ENCODE data around the gene MOB1B. TPM values are rescaled to one million over a fixed set of nuclear protein-coding genes. Genes with fewer than 3 reads are reported as not detected.

Gene MOB1B
- total and polyA plus RNA-seq, 10 of the 15 experiments (the other 5 are each of a cell fraction or from before 2014, with no cell fraction given), result 1.9 to 11.4 (median 6.1) TPM

DNA sequence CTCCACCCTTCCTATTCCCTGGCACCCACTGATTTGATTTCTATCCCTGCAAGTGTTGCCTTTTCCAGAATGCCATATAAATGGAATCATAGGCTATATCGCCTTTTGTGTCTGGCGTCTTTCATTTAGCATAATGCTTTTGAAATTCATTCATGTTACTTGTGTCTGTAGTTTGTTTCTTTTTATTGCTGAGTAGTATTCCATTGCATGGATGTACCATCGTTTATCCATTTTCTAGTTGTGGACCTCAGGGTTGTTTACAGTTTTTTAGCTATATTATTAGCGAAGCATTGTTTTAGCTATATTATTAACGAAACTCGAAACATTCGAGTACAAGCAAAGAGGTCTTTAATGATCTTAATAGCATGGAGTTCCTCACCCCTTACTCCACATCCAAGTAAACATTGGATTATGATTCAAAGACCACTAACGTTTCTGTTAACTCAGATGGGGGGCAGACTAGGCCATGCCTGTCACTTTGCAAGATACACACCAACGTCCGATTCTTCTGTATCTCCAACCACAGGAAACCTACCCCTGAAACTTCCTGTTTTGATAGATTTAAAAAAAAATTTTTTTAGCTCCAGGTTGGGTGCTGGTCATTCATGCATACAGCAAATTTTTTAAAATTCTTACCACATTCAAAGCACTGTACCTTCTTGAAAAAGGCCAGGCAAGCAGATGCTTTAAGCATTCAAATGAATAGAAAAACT is 92.4 kb downstream of the MOB1B start:
- peaks cover 0 to 2% of the 10 kb centered on the region in 2 experiments; a peak in 2 of 4 replicates for H3K36me3 ChIP-seq (ENCODE audit: control insufficient read depth in 2 of 2, insufficient read depth in 2 of 2, low read length in 1 of 2)
- intact Hi-C loops (cut with micrococcal nuclease; ENCODE audit: unreplicated experiment) (loop anchor here (5.0 to 10.0 kb wide), 3 partner anchors 157 to 310 kb away; partner anchors contain the start of genes GRSF1 and UTP3), in situ Hi-C loops (cut with MboI) (loop anchor here (5.0 kb wide), 1 partner anchor 152 kb away; no protein-coding TSS in a partner anchor)
- H3K4me2 ChIP-seq (ENCODE audit: control insufficient read depth, insufficient read depth), result peak overlapping the region; percentile 86
- H3K27me3 ChIP-seq (replicated peaks in 1 of 2; ENCODE audit: control insufficient read depth in 2 of 2, insufficient read depth in 2 of 2, low read length in 1 of 2), result no peaks in the 10 kb centered on the region
- ChIA-PET CTCF (interaction anchor here (1.2 to 6.5 kb wide), 7 partner anchors 14 to 338 kb away, joined by 3 to 147 read pairs (median 5); no protein-coding TSS in a partner anchor), POLR2A (interaction anchor here (0.6 to 4.5 kb wide), 10 partner anchors 9 to 360 kb away, joined by 3 to 38 read pairs (median 6); partner anchors contain the start of gene GRSF1), SMC1A (ENCODE audit: uncharacterized antibody, unreplicated experiment) (interaction anchor here (0.7 to 10.9 kb wide), 13 partner anchors 13 to 342 kb away, joined by 3 to 169 read pairs (median 3); partner anchors contain the start of gene GRSF1), RAD21 (ENCODE audit: unreplicated experiment) (interaction anchor here (0.9 to 6.3 kb wide), 8 partner anchors 11 to 260 kb away, joined by 3 to 127 read pairs (median 4); partner anchors contain the start of gene MOB1B)
- peaks cover 66% of the 10 kb centered on the region for H3K79me2 ChIP-seq (ENCODE audit: control insufficient read depth, insufficient read depth, low read length)
- no peak for DNase-seq (ENCODE audit: low read depth, low spot score)
- 6% methylated on average over 10 of the region's 10 CpGs for whole genome bisulfite sequencing (ENCODE audit: insufficient coverage, insufficient replicate concordance, low lambda C conversion rate, missing lambda C conversion rate)
- H3K4me3 ChIP-seq, result peak overlapping the region; percentile 95
- peak overlapping the region; percentile 22; the same call in 1 of the 2 replicates for H2AFZ ChIP-seq (ENCODE audit: control insufficient read depth, low read depth, low read length)
- peak overlapping the region; percentile 86 for H3K9ac ChIP-seq (ENCODE audit: control insufficient read depth, insufficient read depth, low read length)
- H3K9me3 ChIP-seq (replicated peaks; ENCODE audit: control insufficient read depth, insufficient read depth, low read length), result peaks cover 1% of the 10 kb centered on the region; the same call in 2 of the 3 replicates
- BruUV-seq (replicated peaks), result no TSS peak
- peak overlapping the region; percentile 82 for H3K27ac ChIP-seq (ENCODE audit: control insufficient read depth, insufficient read depth)
- peak; percentile 11 for ATAC-seq
- 0 out of 2 replicates have a peak, but pooled peaks cover 3% of the 10 kb centered on the region for H3K4me1 ChIP-seq (ENCODE audit: control insufficient read depth, insufficient read depth, low read length)
- no peak for FAIRE-seq
- no peaks in the 10 kb centered on the region for H4K20me1 ChIP-seq (ENCODE audit: control insufficient read depth, insufficient read depth)
- TF ChIP-seq HDAC2 (IDR thresholded peaks at IDR 0.05) (no peak), SP1 (IDR thresholded peaks at IDR 0.05; ENCODE audit: low read depth, low read length) (no peak), POLR2AphosphoS5 (IDR thresholded peaks at IDR 0.05; ENCODE audit: low read length) (no peak), SIX5 (IDR thresholded peaks at IDR 0.05; ENCODE audit: low read depth, low read length, severe bottlenecking) (no peak), GABPA (IDR thresholded peaks at IDR 0.05; ENCODE audit: low read depth) (peak; percentile 69; the same call in 1 of the 2 replicates), NFIC (IDR thresholded peaks at IDR 0.05; ENCODE audit: low read depth, low read length) (peak; percentile 88), ZSCAN29 (IDR thresholded peaks at IDR 0.05) (no peak), TCF3 (IDR thresholded peaks at IDR 0.05; ENCODE audit: borderline replicate concordance, insufficient read depth, low read depth, low read length) (no peak), EED (IDR thresholded peaks at IDR 0.05; ENCODE audit: low read depth) (no peak), SRF (IDR thresholded peaks at IDR 0.05; ENCODE audit: low read depth in 2 of 2, low read length in 2 of 2) (no peak), WRNIP1 (IDR thresholded peaks at IDR 0.05; ENCODE audit: borderline replicate concordance, low read depth, low read length) (no peak)
- TF ChIP-seq, protein P1, sequence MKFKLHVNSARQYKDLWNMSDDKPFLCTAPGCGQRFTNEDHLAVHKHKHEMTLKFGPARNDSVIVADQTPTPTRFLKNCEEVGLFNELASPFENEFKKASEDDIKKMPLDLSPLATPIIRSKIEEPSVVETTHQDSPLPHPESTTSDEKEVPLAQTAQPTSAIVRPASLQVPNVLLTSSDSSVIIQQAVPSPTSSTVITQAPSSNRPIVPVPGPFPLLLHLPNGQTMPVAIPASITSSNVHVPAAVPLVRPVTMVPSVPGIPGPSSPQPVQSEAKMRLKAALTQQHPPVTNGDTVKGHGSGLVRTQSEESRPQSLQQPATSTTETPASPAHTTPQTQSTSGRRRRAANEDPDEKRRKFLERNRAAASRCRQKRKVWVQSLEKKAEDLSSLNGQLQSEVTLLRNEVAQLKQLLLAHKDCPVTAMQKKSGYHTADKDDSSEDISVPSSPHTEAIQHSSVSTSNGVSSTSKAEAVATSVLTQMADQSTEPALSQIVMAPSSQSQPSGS (IDR thresholded peaks at IDR 0.05; ENCODE audit: low read length), result peak; percentile 70
- TF ChIP-seq, protein P2, sequence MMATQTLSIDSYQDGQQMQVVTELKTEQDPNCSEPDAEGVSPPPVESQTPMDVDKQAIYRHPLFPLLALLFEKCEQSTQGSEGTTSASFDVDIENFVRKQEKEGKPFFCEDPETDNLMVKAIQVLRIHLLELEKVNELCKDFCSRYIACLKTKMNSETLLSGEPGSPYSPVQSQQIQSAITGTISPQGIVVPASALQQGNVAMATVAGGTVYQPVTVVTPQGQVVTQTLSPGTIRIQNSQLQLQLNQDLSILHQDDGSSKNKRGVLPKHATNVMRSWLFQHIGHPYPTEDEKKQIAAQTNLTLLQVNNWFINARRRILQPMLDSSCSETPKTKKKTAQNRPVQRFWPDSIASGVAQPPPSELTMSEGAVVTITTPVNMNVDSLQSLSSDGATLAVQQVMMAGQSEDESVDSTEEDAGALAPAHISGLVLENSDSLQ (IDR thresholded peaks at IDR 0.05), result peak; percentile 44; the same call in 1 of the 2 replicates
- TF ChIP-seq, protein P3, sequence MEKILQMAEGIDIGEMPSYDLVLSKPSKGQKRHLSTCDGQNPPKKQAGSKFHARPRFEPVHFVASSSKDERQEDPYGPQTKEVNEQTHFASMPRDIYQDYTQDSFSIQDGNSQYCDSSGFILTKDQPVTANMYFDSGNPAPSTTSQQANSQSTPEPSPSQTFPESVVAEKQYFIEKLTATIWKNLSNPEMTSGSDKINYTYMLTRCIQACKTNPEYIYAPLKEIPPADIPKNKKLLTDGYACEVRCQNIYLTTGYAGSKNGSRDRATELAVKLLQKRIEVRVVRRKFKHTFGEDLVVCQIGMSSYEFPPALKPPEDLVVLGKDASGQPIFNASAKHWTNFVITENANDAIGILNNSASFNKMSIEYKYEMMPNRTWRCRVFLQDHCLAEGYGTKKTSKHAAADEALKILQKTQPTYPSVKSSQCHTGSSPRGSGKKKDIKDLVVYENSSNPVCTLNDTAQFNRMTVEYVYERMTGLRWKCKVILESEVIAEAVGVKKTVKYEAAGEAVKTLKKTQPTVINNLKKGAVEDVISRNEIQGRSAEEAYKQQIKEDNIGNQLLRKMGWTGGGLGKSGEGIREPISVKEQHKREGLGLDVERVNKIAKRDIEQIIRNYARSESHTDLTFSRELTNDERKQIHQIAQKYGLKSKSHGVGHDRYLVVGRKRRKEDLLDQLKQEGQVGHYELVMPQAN (conservative IDR thresholded peaks at IDR 0.05), result no peak
- TF ChIP-seq, protein P4, sequence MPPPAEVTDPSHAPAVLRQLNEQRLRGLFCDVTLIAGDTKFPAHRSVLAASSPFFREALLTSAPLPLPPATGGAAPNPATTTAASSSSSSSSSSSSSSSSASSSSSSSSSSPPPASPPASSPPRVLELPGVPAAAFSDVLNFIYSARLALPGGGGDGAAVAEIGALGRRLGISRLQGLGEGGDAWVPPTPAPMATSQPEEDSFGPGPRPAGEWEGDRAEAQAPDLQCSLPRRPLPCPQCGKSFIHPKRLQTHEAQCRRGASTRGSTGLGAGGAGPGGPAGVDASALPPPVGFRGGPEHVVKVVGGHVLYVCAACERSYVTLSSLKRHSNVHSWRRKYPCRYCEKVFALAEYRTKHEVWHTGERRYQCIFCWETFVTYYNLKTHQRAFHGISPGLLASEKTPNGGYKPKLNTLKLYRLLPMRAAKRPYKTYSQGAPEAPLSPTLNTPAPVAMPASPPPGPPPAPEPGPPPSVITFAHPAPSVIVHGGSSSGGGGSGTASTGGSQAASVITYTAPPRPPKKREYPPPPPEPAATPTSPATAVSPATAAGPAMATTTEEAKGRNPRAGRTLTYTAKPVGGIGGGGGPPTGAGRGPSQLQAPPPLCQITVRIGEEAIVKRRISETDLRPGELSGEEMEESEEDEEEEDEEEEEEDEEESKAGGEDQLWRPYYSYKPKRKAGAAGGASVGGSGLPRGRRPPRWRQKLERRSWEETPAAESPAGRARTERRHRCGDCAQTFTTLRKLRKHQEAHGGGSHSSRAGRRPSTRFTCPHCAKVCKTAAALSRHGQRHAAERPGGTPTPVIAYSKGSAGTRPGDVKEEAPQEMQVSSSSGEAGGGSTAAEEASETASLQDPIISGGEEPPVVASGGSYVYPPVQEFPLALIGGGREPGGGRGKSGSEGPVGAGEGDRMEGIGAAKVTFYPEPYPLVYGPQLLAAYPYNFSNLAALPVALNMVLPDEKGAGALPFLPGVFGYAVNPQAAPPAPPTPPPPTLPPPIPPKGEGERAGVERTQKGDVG (CRISPR knock-in tag; IDR thresholded peaks at IDR 0.05), result no peak
